ENCODE results near the gene FIS1. TPM values are rescaled to one million over a fixed set of nuclear protein-coding genes. Genes with fewer than 3 reads are reported as not detected.

FIS1 gene
- total RNA-seq, 3 donors from 2014 or later (not counting 1 experiment from before 2014, with no cell fraction given) = 99.9 to 119 (median 105) TPM

GRCh38 chr7:101236292-101236835 is 8.5 kb downstream of the FIS1 start:
- TF ChIP-seq, protein P1, sequence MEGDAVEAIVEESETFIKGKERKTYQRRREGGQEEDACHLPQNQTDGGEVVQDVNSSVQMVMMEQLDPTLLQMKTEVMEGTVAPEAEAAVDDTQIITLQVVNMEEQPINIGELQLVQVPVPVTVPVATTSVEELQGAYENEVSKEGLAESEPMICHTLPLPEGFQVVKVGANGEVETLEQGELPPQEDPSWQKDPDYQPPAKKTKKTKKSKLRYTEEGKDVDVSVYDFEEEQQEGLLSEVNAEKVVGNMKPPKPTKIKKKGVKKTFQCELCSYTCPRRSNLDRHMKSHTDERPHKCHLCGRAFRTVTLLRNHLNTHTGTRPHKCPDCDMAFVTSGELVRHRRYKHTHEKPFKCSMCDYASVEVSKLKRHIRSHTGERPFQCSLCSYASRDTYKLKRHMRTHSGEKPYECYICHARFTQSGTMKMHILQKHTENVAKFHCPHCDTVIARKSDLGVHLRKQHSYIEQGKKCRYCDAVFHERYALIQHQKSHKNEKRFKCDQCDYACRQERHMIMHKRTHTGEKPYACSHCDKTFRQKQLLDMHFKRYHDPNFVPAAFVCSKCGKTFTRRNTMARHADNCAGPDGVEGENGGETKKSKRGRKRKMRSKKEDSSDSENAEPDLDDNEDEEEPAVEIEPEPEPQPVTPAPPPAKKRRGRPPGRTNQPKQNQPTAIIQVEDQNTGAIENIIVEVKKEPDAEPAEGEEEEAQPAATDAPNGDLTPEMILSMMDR (IDR thresholded peaks at IDR 0.05) = no peak
- Histone ChIP-seq H3K9me3 (ENCODE audit: control insufficient read depth, insufficient read depth, low read length) (no peaks in the 10 kb centered on the region), H3K4me3 (ENCODE audit: low read length) (no peak overlapping the region), H3K27ac (ENCODE audit: low read length) (no peak overlapping the region), H3K36me3 (ENCODE audit: control insufficient read depth, insufficient read depth, low read length) (peaks cover 24% of the 10 kb centered on the region), H3K27me3 (ENCODE audit: control insufficient read depth, insufficient read depth, low read length) (no peaks in the 10 kb centered on the region), H3K4me1 (ENCODE audit: control insufficient read depth, insufficient read depth, low read length) (no peaks in the 10 kb centered on the region)
- H3K4me1 Mint-ChIP-seq = peaks cover 0 to 10% of the 10 kb centered on the region in 2 donors
- 60% methylated on average over 21 of the region's 21 CpGs for WGBS (ENCODE audit: insufficient coverage)
- no peaks in the 10 kb centered on the region for H3K27me3 Mint-ChIP-seq (ENCODE audit: low read depth in 2 of 2)
- DNase-seq = no peak
- H3K4me3 Mint-ChIP-seq = no peak overlapping the region
- intact Hi-C loops (cut with micrococcal nuclease) = no loop called here
- no peak for ATAC-seq
- no peaks in the 10 kb centered on the region for H3K36me3 Mint-ChIP-seq
- H3K9me3 Mint-ChIP-seq = no peaks in the 10 kb centered on the region
- no peak overlapping the region for H3K27ac Mint-ChIP-seq

GRCh38 chr7:101235522-101235921 is 9.4 kb downstream of the FIS1 start:
- no peaks in the 10 kb centered on the region for H3K4me1 ChIP-seq (ENCODE audit: control insufficient read depth, insufficient read depth, low read length)
- H3K36me3 Mint-ChIP-seq = no peaks in the 10 kb centered on the region
- peaks cover 24% of the 10 kb centered on the region for H3K36me3 ChIP-seq (ENCODE audit: control insufficient read depth, insufficient read depth, low read length)
- no peaks in the 10 kb centered on the region for H3K27me3 ChIP-seq (ENCODE audit: control insufficient read depth, insufficient read depth, low read length)
- H3K4me1 Mint-ChIP-seq = peaks cover 0 to 8% of the 10 kb centered on the region in 2 donors
- H3K9me3 Mint-ChIP-seq = no peaks in the 10 kb centered on the region
- intact Hi-C loops (cut with micrococcal nuclease) = no loop called here
- no peaks in the 10 kb centered on the region for H3K9me3 ChIP-seq (ENCODE audit: control insufficient read depth, insufficient read depth, low read length)
- ATAC-seq (no peak), DNase-seq (no peak)
- no peak overlapping the region for H3K4me3 ChIP-seq (ENCODE audit: low read length)
- TF ChIP-seq, protein P1 (IDR thresholded peaks at IDR 0.05) = no peak
- H3K27ac Mint-ChIP-seq = no peak overlapping the region
- H3K27me3 Mint-ChIP-seq (ENCODE audit: low read depth in 2 of 2) = no peaks in the 10 kb centered on the region
- 74% methylated on average over 8 of the region's 9 CpGs for WGBS (ENCODE audit: insufficient coverage)
- H3K4me3 Mint-ChIP-seq = no peak overlapping the region
- no peak overlapping the region for H3K27ac ChIP-seq (ENCODE audit: low read length)

GRCh38 chr7:101235050-101235449 is 9.8 kb downstream of the FIS1 start:
- DNase-seq = no peak
- peaks cover 0 to 11% of the 10 kb centered on the region in 2 donors for H3K4me1 Mint-ChIP-seq
- H3K27ac Mint-ChIP-seq = no peak overlapping the region
- TF ChIP-seq, protein P1 (IDR thresholded peaks at IDR 0.05) = no peak
- H3K27ac ChIP-seq (ENCODE audit: low read length) = no peak overlapping the region
- H3K36me3 ChIP-seq (ENCODE audit: control insufficient read depth, insufficient read depth, low read length) = peaks cover 23% of the 10 kb centered on the region
- no peak overlapping the region for H3K4me3 ChIP-seq (ENCODE audit: low read length)
- H3K27me3 ChIP-seq (ENCODE audit: control insufficient read depth, insufficient read depth, low read length) = no peaks in the 10 kb centered on the region
- intact Hi-C loops (cut with micrococcal nuclease) = no loop called here
- no peaks in the 10 kb centered on the region for H3K9me3 ChIP-seq (ENCODE audit: control insufficient read depth, insufficient read depth, low read length)
- no peaks in the 10 kb centered on the region for H3K4me1 ChIP-seq (ENCODE audit: control insufficient read depth, insufficient read depth, low read length)
- 85% methylated on average over 11 of the region's 11 CpGs for WGBS (ENCODE audit: insufficient coverage)
- H3K36me3 Mint-ChIP-seq = no peaks in the 10 kb centered on the region
- no peak overlapping the region for H3K4me3 Mint-ChIP-seq
- no peaks in the 10 kb centered on the region for H3K9me3 Mint-ChIP-seq
- H3K27me3 Mint-ChIP-seq (ENCODE audit: low read depth in 2 of 2) = no peaks in the 10 kb centered on the region
- no peak for ATAC-seq

- peaks cover 18% of the 10 kb centered on the region for H3K36me3 ChIP-seq (ENCODE audit: control insufficient read depth, insufficient read depth, low read length)
- 88% methylated on average over 5 of the region's 5 CpGs for WGBS (ENCODE audit: insufficient coverage)
- H3K27ac ChIP-seq (ENCODE audit: low read length) = no peak overlapping the region
- ATAC-seq (no peak), DNase-seq (no peak)
- Mint-ChIP-seq H3K9me3 (no peaks in the 10 kb centered on the region), H3K4me3 (no peak overlapping the region), H3K27ac (no peak overlapping the region), H3K36me3 (no peaks in the 10 kb centered on the region), H3K27me3 (ENCODE audit: low read depth in 2 of 2) (no peaks in the 10 kb centered on the region), H3K4me1 (peaks cover 0 to 11% of the 10 kb centered on the region in 2 donors)
- H3K4me3 ChIP-seq (ENCODE audit: low read length) = no peak overlapping the region
- H3K9me3 ChIP-seq (ENCODE audit: control insufficient read depth, insufficient read depth, low read length) = no peaks in the 10 kb centered on the region
- no peaks in the 10 kb centered on the region for H3K4me1 ChIP-seq (ENCODE audit: control insufficient read depth, insufficient read depth, low read length)
- intact Hi-C loops (cut with micrococcal nuclease) = no loop called here
- TF ChIP-seq, protein P1 (IDR thresholded peaks at IDR 0.05) = no peak
- no peaks in the 10 kb centered on the region for H3K27me3 ChIP-seq (ENCODE audit: control insufficient read depth, insufficient read depth, low read length)
Observed at GRCh38 chr7:101234636-101235035, 10.2 kb downstream of the FIS1 start.
